Measurements from ENCODE around the gene DCHS1.

DCHS1 gene

DNA sequence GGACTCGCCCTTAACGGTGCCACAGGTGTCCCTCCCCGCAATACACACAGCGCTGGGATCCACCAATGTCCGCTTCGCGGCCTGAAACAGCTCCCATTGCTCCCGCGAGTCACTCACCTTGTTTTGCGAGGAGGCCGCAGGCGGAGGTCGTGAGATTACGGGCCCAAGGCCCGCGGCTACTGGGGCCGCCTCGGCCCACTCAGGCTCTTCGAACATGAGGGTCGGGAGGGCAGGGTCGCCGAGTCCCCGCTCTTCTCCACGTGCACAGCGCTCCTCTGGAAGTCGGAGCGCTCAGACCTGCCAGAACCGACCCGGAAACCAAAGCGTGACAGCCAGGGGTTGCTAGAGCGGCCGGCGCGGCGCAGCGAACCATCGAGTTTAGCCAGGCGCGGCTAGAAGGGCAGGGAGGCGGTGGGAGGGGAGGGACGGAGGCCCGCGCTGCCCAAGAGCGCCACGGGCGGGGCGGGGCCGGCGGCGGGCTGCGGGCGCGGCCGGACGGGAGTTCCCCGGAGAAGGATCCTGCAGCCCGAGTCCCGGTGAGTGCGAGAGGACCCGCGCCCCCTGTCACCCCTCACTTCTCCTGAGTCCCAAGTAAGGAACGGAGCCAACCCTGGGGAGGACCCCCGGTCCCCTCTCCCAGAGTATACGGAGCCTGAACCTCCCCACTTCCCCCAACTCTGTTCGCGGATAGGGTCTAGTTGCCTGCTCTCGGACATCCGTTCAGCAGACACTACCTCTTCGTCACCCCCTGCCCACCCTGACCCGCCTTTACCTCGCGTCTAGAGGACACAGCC, 52.1 kb downstream of the DCHS1 start, which contains the start of the genes ILK and RRP8:
Gene ILK (plus strand): TSS at position 488 of the 794 bp plus-strand sequence. CDS start 498 bp downstream, outside the sequence.
Gene RRP8 (minus strand): TSS at position 330 of the 794 bp plus-strand sequence. CDS start 114 bp downstream, at position 216.
- Mint-ChIP-seq H3K27me3 (no peaks in the 10 kb centered on the region), H3K4me3 (no peak within 1 kb of the TSS), H3K27ac (no peak within 1 kb of the TSS), H3K9me3 (no peaks in the 10 kb centered on the region), H3K4me1 (no peaks in the 10 kb centered on the region), H3K36me3 (peaks cover 40% of the 10 kb centered on the region)
- peak; percentile 92 for DNase-seq
- CTCF ChIA-PET = interaction anchor here (0.9 to 7.2 kb wide), 14 partner anchors 10 to 224 kb away, joined by 3 to 66 read pairs (median 6); partner anchors contain the start of genes MRPL17, TAF10 and TPP1

DNA sequence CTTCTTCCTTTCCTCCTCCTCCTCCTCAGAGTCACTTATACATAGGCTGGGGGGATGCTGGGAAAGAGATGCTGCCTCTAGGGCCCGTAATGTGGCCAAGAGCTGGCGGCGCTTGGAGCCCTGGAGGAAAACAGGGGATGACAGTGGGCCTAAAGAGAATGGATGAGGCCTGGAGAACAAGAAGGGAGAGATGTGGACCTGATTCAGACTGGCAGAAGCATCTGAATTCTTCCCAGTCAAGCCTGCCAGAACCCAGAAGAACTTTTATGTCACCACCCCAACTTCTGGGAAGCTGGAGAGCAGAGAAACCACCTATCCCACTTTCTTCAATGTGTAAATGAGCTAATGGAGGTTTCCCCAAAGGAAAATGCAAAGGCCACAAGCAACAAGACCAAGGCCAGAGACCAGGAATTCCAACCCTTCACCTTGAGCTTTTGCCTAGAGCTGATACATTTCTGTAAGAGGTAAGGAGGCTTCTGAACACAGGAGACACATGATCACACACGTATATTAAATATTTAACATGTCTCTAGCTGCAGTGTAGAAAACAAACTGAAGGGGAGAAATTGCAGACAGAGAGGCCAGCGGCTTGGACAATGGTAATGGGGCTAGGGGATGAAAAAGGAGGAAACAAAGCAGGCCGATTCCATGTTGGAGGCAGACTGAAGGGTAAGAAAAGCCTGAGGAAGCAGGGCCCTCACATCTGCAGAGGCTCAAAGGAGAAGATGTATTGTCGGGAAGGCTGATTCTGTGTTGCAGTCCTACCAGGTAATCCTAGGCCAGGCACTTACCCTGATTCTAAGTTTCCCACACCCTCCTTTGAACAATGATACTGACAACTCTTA, 53.3 kb downstream of the DCHS1 start:
- Mint-ChIP-seq H3K36me3 (peaks cover 36% of the 10 kb centered on the region), H3K4me3 (no peak overlapping the region), H3K27me3 (no peaks in the 10 kb centered on the region), H3K9me3 (no peaks in the 10 kb centered on the region), H3K4me1 (no peaks in the 10 kb centered on the region), H3K27ac (no peak overlapping the region)
- DNase-seq = peak; percentile 14
- CTCF ChIA-PET = interaction anchor here (1.2 to 7.2 kb wide), 3 partner anchors 70 to 223 kb away, joined by 3 to 66 read pairs (median 19); partner anchors contain the start of gene MRPL17

DNA sequence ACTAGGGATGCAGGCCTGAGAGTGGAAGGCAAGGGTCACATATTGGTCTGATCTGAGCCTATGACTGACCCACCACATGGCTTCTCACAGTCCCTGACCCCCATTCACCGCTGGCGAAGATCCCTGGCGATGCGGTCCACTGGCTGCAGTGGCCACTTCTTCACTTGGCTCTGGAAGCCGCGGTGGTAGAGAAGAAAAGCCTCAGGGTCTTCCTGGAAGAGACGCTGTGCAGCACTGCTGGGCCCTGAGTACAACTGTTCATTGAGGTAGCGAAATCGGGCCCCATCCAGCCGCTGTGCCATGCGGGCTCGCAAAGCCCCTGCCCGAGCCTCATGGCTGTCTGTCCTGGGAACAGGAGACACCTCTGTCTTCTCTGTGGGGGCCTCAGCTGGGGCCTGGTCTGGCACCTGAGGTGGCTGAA, 54.6 kb downstream of the DCHS1 start:
- Mint-ChIP-seq H3K36me3 (peaks cover 32% of the 10 kb centered on the region), H3K27me3 (no peaks in the 10 kb centered on the region), H3K9me3 (no peaks in the 10 kb centered on the region), H3K4me3 (no peak overlapping the region), H3K4me1 (no peaks in the 10 kb centered on the region), H3K27ac (no peak overlapping the region)
- CTCF ChIA-PET = no interaction called here
- peak; percentile 16 for DNase-seq

DNA sequence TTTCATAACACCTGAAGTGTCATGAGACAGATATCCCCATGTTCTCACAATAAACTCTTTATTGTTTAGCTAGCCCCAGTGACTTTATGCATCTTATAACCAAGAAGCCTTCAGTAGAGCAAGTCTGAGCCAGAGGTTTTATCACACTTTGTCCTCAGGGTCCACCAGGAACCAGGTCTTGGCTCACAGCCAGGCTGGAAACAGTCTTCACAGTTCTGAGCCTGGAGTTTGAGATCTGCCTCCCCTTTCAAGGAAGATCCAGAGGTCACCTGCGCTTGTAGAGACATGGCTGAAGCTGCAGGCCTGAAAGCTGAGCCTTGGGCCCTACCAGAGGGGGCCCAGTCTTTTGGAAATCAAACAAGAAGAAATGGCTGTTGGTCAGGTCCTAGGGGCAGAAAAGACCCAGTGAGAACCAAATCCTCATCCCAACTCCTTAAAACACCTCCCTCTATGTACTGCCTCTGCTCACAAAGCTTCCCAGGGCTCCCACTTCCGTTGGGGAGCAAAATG, 55.7 kb downstream of the DCHS1 start:
- DNase-seq = peak; percentile 14
- H3K4me1 Mint-ChIP-seq = no peaks in the 10 kb centered on the region
- no peaks in the 10 kb centered on the region for H3K9me3 Mint-ChIP-seq
- CTCF ChIA-PET = no interaction called here
- H3K4me3 Mint-ChIP-seq = no peak overlapping the region
- H3K27ac Mint-ChIP-seq = no peak overlapping the region
- no peaks in the 10 kb centered on the region for H3K27me3 Mint-ChIP-seq
- peaks cover 34% of the 10 kb centered on the region for H3K36me3 Mint-ChIP-seq

DNA sequence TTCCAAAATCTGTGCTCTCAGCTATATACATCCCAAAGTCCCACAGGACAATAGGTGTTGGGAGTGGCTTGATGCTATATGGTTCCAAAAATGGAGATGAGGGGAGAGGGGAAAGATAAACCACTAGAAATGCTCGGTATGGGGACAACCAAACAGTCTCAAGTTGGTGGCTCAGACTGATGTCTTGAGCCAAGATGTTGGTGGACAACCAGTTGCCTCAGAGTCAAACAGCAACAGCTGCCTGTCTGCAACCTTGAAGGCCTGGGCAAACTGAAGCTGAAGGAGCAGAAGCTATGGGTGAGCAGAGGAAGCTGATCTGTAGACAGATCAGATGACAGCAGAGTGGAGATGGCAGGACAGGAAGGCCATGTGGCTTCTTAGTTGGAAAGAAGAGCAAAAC, 56.2 kb downstream of the DCHS1 start:
- H3K27ac Mint-ChIP-seq = no peak overlapping the region

DNA sequence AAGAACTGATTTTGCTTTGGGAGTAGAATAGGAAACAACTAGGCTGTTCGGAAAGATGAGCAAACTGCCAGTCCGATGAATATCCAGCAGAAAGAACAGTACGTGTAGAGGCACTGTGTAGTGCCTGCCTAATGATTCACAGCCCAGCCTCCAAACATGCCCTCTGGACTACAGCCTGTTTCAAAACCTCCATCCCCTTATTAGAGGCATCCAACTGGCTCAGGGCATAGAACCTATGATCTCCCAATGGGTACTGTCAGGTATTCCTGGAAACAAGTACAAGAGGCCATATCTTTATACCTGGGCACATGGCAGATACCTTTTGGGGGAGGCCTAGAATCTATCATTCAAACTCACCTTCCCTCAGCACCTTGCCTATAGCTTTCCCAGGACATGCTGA, 57.1 kb downstream of the DCHS1 start:
- no peak for DNase-seq
- Mint-ChIP-seq H3K36me3 (peaks cover 42% of the 10 kb centered on the region), H3K27ac (no peak overlapping the region), H3K9me3 (no peaks in the 10 kb centered on the region), H3K4me3 (no peak overlapping the region), H3K27me3 (no peaks in the 10 kb centered on the region), H3K4me1 (peaks cover 10% of the 10 kb centered on the region)
- CTCF ChIA-PET = interaction anchor here (1.0 kb wide), 1 partner anchor 85 kb away, joined by 4 read pairs; the partner anchor contains the start of gene MRPL17

More for the DNA sequence above, 56.2 kb downstream of the DCHS1 start:
- DNase-seq = peak; percentile 4
- Mint-ChIP-seq H3K9me3 (no peaks in the 10 kb centered on the region), H3K27me3 (no peaks in the 10 kb centered on the region), H3K4me3 (no peak overlapping the region), H3K4me1 (peaks cover 2% of the 10 kb centered on the region), H3K36me3 (peaks cover 37% of the 10 kb centered on the region)
- CTCF ChIA-PET = interaction anchor here (1.0 kb wide), 1 partner anchor 84 kb away, joined by 4 read pairs; the partner anchor contains the start of gene MRPL17

DNA sequence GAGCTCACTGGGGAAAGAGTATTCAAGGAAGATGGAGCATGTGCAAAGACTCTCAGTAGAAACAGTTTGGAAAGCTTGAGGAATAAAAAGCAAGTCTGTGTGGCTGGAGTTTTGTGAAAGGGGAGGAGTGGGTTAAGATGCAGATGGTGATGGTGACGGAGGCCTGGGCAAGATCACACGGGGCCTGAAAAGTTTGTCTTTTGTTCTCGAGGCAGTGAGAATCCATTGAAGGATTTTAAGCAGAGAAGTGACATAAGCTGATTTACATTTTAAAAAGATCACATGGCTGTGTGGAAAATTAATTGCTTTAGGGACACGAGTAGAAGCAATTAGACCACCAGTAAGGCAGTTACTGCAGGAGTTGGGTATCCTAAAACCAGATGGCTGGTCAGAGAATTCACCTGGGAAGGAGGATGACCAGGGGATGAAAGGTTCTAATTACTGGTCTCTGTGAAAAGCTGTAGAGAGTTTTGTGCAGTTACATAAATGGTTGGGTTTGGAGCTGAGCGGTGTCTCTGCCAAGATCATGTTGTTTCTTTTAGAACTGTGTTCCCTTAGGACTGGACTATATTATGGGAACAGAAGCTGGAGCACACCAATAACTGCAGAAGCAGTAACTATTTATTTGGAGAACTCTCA, 59.3 kb downstream of the DCHS1 start:
- no peaks in the 10 kb centered on the region for H3K9me3 Mint-ChIP-seq
- H3K4me3 Mint-ChIP-seq = no peak overlapping the region
- H3K4me1 Mint-ChIP-seq = peaks cover 12% of the 10 kb centered on the region
- CTCF ChIA-PET = interaction anchor here (0.8 to 2.0 kb wide), 3 partner anchors 9 to 65 kb away, joined by 3 to 6 read pairs (median 3); no protein-coding TSS in a partner anchor
- DNase-seq = no peak
- peaks cover 46% of the 10 kb centered on the region for H3K36me3 Mint-ChIP-seq
- no peaks in the 10 kb centered on the region for H3K27me3 Mint-ChIP-seq
- no peak overlapping the region for H3K27ac Mint-ChIP-seq

DNA sequence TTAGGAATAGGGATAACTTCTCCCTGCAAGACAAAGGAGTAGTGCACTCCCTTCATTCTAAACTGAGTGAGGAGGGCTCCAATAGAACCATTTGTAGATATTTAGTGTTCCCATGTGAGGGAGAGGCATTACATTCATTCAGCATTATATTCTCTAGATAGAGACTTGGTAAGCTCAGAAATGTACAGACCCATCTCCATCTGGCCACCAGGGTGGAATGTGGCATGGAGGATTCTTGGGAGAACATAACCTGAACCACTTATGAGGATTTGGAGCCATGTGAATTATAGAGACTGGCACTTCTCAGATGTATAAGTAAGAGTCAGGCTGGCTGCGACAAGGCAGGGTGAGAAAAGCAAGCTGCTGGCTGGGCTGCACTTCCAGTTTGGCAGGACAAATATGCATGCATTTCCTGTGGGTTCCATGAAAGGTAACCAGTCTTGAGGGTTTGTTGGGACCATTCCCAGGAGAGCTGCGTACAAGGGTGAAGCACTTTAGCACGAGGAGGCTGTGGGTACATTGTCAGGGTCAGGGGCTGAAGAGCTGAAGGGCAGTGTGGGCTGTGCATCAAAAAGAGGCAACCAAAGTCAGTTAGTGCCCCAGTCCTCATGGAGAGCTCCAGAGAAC, 61.4 kb downstream of the DCHS1 start:
- no peaks in the 10 kb centered on the region for H3K9me3 Mint-ChIP-seq

DNA sequence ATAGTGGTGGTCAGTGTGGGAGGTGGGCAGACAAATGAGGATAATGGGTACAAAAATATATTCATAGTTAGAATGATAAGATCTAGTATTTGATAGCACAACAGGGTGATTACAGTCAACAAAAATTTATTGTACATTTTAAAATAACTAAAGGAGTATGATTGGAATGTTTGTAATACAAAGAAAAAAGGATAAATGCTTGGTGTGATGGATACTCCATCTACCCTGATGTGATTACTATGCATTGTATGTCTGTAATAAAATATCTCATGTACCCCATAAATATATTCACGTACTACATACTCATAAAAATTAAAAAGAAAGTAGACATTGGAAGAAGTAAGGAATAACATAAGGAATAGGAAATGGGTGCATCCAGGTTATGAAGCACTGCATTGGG, 67.6 kb downstream of the DCHS1 start:
- DNase-seq = no peak
- H3K4me3 Mint-ChIP-seq = no peak overlapping the region
- H3K9me3 Mint-ChIP-seq = peaks cover 18% of the 10 kb centered on the region
- H3K4me1 Mint-ChIP-seq = no peaks in the 10 kb centered on the region
- H3K36me3 Mint-ChIP-seq = peaks cover 36% of the 10 kb centered on the region
- no peak overlapping the region for H3K27ac Mint-ChIP-seq
- H3K27me3 Mint-ChIP-seq = no peaks in the 10 kb centered on the region
- CTCF ChIA-PET = no interaction called here

More for the DNA sequence above, 61.4 kb downstream of the DCHS1 start:
- peaks cover 43% of the 10 kb centered on the region for H3K36me3 Mint-ChIP-seq
- H3K27me3 Mint-ChIP-seq = no peaks in the 10 kb centered on the region
- H3K27ac Mint-ChIP-seq = no peak overlapping the region
- H3K4me1 Mint-ChIP-seq = peaks cover 12% of the 10 kb centered on the region
- DNase-seq = no peak
- H3K4me3 Mint-ChIP-seq = no peak overlapping the region
- CTCF ChIA-PET = interaction anchor here (1.1 to 2.4 kb wide), 4 partner anchors 10 to 113 kb away, joined by 3 to 9 read pairs (median 4); partner anchors contain the start of genes ARFIP2, MRPL17 and TIMM10B

DNA sequence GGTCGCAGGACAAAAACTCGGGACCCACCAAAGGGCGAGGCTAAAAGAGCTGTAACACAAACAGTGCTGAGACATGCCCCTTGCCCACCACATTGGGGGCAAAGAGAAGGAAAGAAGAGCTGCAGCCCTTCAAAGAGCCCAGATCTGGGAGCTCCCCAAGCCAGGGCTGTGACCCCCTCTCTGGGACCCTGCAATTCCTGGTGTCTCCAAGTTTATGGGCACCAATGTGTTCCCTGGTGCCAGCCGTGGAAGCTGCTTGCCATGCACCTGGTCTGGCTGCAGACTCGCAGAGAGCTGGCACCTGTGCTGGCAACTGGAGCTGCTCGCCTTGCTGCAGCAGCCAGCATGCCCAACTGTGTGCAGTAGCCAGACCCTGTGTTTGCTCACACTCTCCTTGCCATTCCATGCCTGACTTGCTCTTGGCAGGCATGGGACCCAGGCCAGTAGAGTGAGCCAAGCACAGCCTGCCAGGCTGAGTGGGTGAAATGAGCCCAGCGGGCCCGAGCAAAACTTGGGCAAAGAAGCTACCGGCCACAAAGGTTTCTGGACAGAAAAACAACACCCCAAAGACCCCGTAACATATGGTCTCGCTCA, 68.2 kb downstream of the DCHS1 start:
- Mint-ChIP-seq H3K27ac (no peak overlapping the region), H3K4me1 (no peaks in the 10 kb centered on the region), H3K4me3 (no peak overlapping the region), H3K9me3 (peaks cover 21% of the 10 kb centered on the region), H3K27me3 (no peaks in the 10 kb centered on the region), H3K36me3 (peaks cover 40% of the 10 kb centered on the region)
- DNase-seq = no peak
- CTCF ChIA-PET = interaction anchor here (0.8 to 1.1 kb wide), 2 partner anchors 10 to 96 kb away, joined by 3 read pairs; partner anchors contain the start of gene MRPL17

DNA sequence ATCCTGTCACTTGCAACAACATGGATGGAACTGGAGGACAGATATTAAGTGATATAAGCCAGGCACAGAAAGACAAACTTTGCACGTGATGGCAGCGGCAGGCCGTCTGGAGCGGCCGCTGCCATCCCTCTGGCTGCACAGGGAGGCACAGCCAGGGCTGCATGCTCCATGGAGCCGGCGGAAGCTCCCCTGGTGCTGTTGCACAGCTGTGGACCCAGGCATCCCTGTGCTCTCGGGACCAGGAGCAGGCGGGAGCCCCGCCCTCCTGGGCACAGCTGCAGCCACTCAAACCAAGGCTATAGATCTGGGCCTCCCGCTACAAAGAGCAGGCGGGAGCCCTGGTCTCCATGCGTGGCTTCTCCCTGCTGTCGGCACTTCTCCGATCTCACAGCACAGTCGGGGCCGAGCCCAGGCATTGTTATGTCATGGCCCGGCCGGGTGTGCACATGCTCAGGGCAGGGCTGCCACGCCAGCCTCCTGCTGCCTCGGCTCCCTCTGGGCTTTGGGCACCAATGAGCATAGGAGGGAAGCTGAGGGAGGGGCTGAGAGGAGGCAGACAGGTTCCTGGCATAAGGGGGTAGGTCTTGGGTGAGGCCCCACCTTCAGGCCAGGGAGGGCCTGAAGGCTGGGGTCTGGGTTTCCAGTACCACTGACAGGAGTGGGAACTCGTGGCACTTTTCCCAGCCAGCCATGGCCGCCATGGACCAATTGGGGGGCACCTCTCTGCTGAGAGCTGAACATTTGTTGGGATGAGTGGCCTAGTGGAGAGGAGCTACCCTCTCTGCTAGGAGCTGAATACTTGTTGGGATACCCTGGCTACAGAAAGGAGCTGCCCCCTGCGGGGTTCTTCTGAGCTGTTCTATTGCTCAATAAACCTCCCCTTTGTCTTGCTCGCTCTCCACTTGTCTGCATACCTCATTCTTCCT, 68.9 kb downstream of the DCHS1 start:
- CTCF ChIA-PET = interaction anchor here (0.8 to 1.1 kb wide), 2 partner anchors 10 to 97 kb away, joined by 3 read pairs; partner anchors contain the start of gene MRPL17
- no peaks in the 10 kb centered on the region for H3K27me3 Mint-ChIP-seq
- H3K36me3 Mint-ChIP-seq = peaks cover 38% of the 10 kb centered on the region
- no peaks in the 10 kb centered on the region for H3K4me1 Mint-ChIP-seq
- H3K4me3 Mint-ChIP-seq = no peak overlapping the region
- DNase-seq = no peak
- H3K9me3 Mint-ChIP-seq = peaks cover 25% of the 10 kb centered on the region
- H3K27ac Mint-ChIP-seq = no peak overlapping the region

DNA sequence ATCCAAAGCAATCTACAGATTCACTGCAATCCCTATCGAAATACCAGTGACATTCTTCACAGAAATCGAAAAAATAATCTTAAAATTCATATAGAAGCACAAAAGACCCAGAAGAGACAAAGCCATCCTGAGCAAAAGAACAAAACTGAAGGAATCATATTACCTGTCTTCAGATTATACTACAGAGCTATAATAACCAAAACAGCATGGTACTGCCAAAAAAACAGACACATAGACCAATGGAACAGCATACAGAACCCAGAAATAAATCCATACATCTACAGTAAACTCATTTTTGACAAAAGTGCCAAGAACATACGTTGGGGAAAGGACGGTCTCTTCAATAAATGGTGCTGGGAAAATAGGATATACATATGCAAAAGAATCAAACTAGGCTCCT, 71.1 kb downstream of the DCHS1 start:
- CTCF ChIA-PET = no interaction called here
- Mint-ChIP-seq H3K4me1 (no peaks in the 10 kb centered on the region), H3K4me3 (no peak overlapping the region)

More for the DNA sequence above, 71.1 kb downstream of the DCHS1 start:
- H3K27me3 Mint-ChIP-seq = no peaks in the 10 kb centered on the region
- no peak for DNase-seq
- H3K36me3 Mint-ChIP-seq = peaks cover 32% of the 10 kb centered on the region
- H3K9me3 Mint-ChIP-seq = peaks cover 25% of the 10 kb centered on the region
- H3K27ac Mint-ChIP-seq = no peak overlapping the region

Data from activated naive CD4-positive, alpha-beta T cell treated with anti-CD3 and anti-CD28 coated beads, Interleukin-2, amount 10 ng/mL, durations not matched to agents 7 days and 5 days (primary cell).